CD14-positive monocyte (primary cell): ENCODE results near the gene CD22. TPM values are rescaled to one million over a fixed set of nuclear protein-coding genes. Genes with fewer than 3 reads are reported as not detected.

Experiments used
- DNase-seq, 3 donors: peaks; one replicate each; pipeline ENCODE4 v3.0.0-alpha.2; 2011 to 2022
- H2AFZ ChIP-seq: 2 replicates; pipeline ENCODE4 v1.6.0; 2012; ENCODE audit warnings: mild to moderate bottlenecking, low read depth, low read length, inconsistent platforms; ENCODE audit not compliant: insufficient read depth, poor library complexity, severe bottlenecking
- H3K27ac ChIP-seq, 2 donors: 1 replicate in 1 of 2; 2 replicates in 1 of 2; pipeline ENCODE4 v1.5.1; 2012 to 2013; ENCODE audit warnings: low read length in 2 of 2, control low read depth in 1 of 2, inconsistent platforms in 1 of 2, low read depth in 1 of 2, mild to moderate bottlenecking in 1 of 2
- H3K27me3 ChIP-seq, 2 donors: one replicate each; pipeline versions ENCODE4 v1.6.0 to v1.6.1; 2011 to 2013; ENCODE audit warnings: low read length in 2 of 2; ENCODE audit not compliant: control insufficient read depth in 2 of 2, insufficient read depth in 2 of 2
- H3K36me3 ChIP-seq, 2 donors: replicated peaks in 1 of 2; 1 replicate in 1 of 2; 2 replicates in 1 of 2; pipeline versions ENCODE4 v1.5.1 to v1.6.1; 2012 to 2013; ENCODE audit warnings: low read length in 2 of 2, control low read depth in 1 of 2, inconsistent platforms in 1 of 2, mild to moderate bottlenecking in 1 of 2; ENCODE audit not compliant: insufficient read depth in 2 of 2, control insufficient read depth in 1 of 2
- H3K4me1 ChIP-seq, 2 donors: 1 replicate in 1 of 2; 2 replicates in 1 of 2; pipeline versions ENCODE4 v1.5.1 to v1.6.1; 2012 to 2013; ENCODE audit warnings: low read length in 2 of 2, control low read depth in 1 of 2, inconsistent platforms in 1 of 2, mild to moderate bottlenecking in 1 of 2, moderate library complexity in 1 of 2; ENCODE audit not compliant: insufficient read depth in 2 of 2, control insufficient read depth in 1 of 2
- H3K4me2 ChIP-seq: replicated peaks from 2 replicates; pipeline ENCODE3; 2012; ENCODE audit warnings: low read length, moderate library complexity, mild to moderate bottlenecking; ENCODE audit not compliant: poor library complexity, severe bottlenecking; ENCODE audit errors: extremely low read depth
- H3K4me3 ChIP-seq, 3 experiments: fragments of 200-600 bp in 1 of 3; sonication (generic) in 1 of 3; replicated peaks in 1 of 3; 1 replicate in 2 of 3; 2 replicates in 1 of 3; pipeline ENCODE4 v1.5.1; 2011 to 2013; ENCODE audit warnings: low read length in 3 of 3, mild to moderate bottlenecking in 3 of 3, control low read depth in 2 of 3, low read depth in 2 of 3, inconsistent platforms in 1 of 3, moderate library complexity in 1 of 3
- H3K79me2 ChIP-seq: 2 replicates; pipeline ENCODE4 v1.6.0; 2012; ENCODE audit warnings: mild to moderate bottlenecking, control low read depth, inconsistent platforms, low read length, moderate library complexity; ENCODE audit not compliant: insufficient read depth
- H3K9ac ChIP-seq: 2 replicates; pipeline ENCODE4 v1.6.0; 2017; ENCODE audit warnings: low read length, mild to moderate bottlenecking; ENCODE audit not compliant: insufficient read depth, poor library complexity, severe bottlenecking
- H3K9me3 ChIP-seq, 2 donors: replicated peaks in 1 of 2; 1 replicate in 1 of 2; 2 replicates in 1 of 2; pipeline versions ENCODE4 v1.5.1 to v1.6.1; 2012 to 2013; ENCODE audit warnings: low read length in 2 of 2, control low read depth in 1 of 2; ENCODE audit not compliant: control insufficient read depth in 1 of 2, insufficient read depth in 1 of 2
- H4K20me1 ChIP-seq: 2 replicates; pipeline ENCODE4 v1.6.0; 2012; ENCODE audit warnings: mild to moderate bottlenecking, low read length, control low read depth, moderate library complexity; ENCODE audit not compliant: insufficient read depth
- H3K27ac Mint-ChIP-seq, 7 donors: one replicate each; pipeline ENCODE4 v1.8.0; 2020; ENCODE audit warnings: mild to moderate bottlenecking in 7 of 7, mixed read lengths in 7 of 7, moderate library complexity in 6 of 7, inconsistent platforms in 2 of 7
- H3K27me3 Mint-ChIP-seq, 3 donors: one replicate each; pipeline ENCODE4 v1.8.0; 2021 to 2022; ENCODE audit warnings: low read depth in 3 of 3, mild to moderate bottlenecking in 3 of 3, mixed read lengths in 3 of 3, moderate library complexity in 3 of 3, inconsistent platforms in 1 of 3
- H3K36me3 Mint-ChIP-seq, 2 donors: one replicate each; pipeline ENCODE4 v1.8.0; 2020; ENCODE audit warnings: mixed read lengths in 2 of 2, inconsistent platforms in 1 of 2, mild to moderate bottlenecking in 1 of 2
- H3K4me1 Mint-ChIP-seq: one replicate; pipeline ENCODE4 v1.8.0; 2020; ENCODE audit warnings: mild to moderate bottlenecking, mixed read lengths
- H3K4me3 Mint-ChIP-seq, 2 donors: one replicate each; pipeline ENCODE4 v1.8.0; 2020; ENCODE audit warnings: mild to moderate bottlenecking in 2 of 2, mixed read lengths in 2 of 2, moderate library complexity in 1 of 2
- H3K9me3 Mint-ChIP-seq, 7 donors: one replicate each; pipeline ENCODE4 v1.8.0; 2020 to 2022; ENCODE audit warnings: mixed read lengths in 7 of 7, mild to moderate bottlenecking in 6 of 7, moderate library complexity in 6 of 7, inconsistent platforms in 2 of 7
- WGBS: methylation state at CpG from one replicate; pipeline ENCODE4 v1.1.5; 2013; ENCODE audit warnings: missing lambda C conversion rate; ENCODE audit not compliant: insufficient coverage; 5-methylcytosine and 5-hydroxymethylcytosine counted together
- intact Hi-C, 2 donors: fragments of 100-400 bp; cut with micrococcal nuclease; formaldehyde crosslinking; loops; one replicate each; pipeline versions ENCODE4 v1.15.0 to v1.15.1; 2023
- polyA plus RNA-seq, 3 donors: library from polyadenylated mRNA; depleted of rRNA in 1 of 3; unstranded in 2 of 3; stranded (reverse) in 1 of 3; fragments of 300-500 nt in 2 of 3; fragments of >200 nt in 1 of 3; fragmentation: Illumina TruSeq in 2 of 3; gene quantifications; 1 replicate in 2 of 3; 2 replicates in 1 of 3; pipeline ENCODE4 v1.2.3, GENCODE V29; 2012 to 2021
- TF ChIP-seq, protein P1 (sequence below): fragments of 200-600 bp; IDR thresholded peaks from one replicate; pipeline ENCODE4 v1.8.0; 2022; ENCODE audit warnings: antibody characterized with exemption, mild to moderate bottlenecking

Gene CD22
- polyA plus RNA-seq, 3 donors, result 0.24 to 4.8 (median 0.88) TPM

DNA sequence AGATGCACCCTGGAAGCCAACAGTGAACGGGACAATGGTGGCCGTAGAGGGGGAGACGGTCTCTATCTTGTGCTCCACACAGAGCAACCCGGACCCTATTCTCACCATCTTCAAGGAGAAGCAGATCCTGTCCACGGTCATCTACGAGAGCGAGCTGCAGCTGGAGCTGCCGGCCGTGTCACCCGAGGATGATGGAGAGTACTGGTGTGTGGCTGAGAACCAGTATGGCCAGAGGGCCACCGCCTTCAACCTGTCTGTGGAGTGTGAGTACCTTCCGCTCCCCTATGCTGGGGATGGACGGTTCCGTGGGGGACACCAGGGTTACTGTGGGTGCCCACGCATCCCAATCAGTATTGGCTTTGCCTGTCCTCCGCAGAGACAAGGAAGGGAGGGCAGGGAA is 26.5 kb upstream of the CD22 start:
- Histone ChIP-seq H3K27me3 (no peaks in the 10 kb centered on the region), H3K9me3 (no peaks in the 10 kb centered on the region), H4K20me1 (no peaks in the 10 kb centered on the region), H3K4me1 (peaks cover 18 to 21% of the 10 kb centered on the region in 2 donors), H3K36me3 (no peaks in the 10 kb centered on the region), H3K4me3 (no peak overlapping the region), H2AFZ (no peak overlapping the region), H3K79me2 (no peaks in the 10 kb centered on the region), H3K9ac (no peak overlapping the region), H3K27ac (no peak overlapping the region), H3K4me2 (no peak overlapping the region)
- WGBS, result 89% methylated on average over 13 of the region's 16 CpGs
- H3K36me3 Mint-ChIP-seq, result no peaks in the 10 kb centered on the region
- peaks cover 29% of the 10 kb centered on the region for H3K4me1 Mint-ChIP-seq
- no peak overlapping the region for H3K27ac Mint-ChIP-seq
- H3K9me3 Mint-ChIP-seq, result peaks cover 0 to 2% (median 0%) of the 10 kb centered on the region in 7 donors
- no peak for DNase-seq
- H3K4me3 Mint-ChIP-seq, result no peak overlapping the region
- intact Hi-C loops, result loop anchor here in 1 of 2 donors (10.0 kb wide), 1 partner anchor 52 kb away; the partner anchor contains the start of gene FFAR3
- TF ChIP-seq, protein P1, sequence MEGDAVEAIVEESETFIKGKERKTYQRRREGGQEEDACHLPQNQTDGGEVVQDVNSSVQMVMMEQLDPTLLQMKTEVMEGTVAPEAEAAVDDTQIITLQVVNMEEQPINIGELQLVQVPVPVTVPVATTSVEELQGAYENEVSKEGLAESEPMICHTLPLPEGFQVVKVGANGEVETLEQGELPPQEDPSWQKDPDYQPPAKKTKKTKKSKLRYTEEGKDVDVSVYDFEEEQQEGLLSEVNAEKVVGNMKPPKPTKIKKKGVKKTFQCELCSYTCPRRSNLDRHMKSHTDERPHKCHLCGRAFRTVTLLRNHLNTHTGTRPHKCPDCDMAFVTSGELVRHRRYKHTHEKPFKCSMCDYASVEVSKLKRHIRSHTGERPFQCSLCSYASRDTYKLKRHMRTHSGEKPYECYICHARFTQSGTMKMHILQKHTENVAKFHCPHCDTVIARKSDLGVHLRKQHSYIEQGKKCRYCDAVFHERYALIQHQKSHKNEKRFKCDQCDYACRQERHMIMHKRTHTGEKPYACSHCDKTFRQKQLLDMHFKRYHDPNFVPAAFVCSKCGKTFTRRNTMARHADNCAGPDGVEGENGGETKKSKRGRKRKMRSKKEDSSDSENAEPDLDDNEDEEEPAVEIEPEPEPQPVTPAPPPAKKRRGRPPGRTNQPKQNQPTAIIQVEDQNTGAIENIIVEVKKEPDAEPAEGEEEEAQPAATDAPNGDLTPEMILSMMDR, result no peak
- peaks cover 0 to 4% (median 0%) of the 10 kb centered on the region in 3 donors for H3K27me3 Mint-ChIP-seq

DNA sequence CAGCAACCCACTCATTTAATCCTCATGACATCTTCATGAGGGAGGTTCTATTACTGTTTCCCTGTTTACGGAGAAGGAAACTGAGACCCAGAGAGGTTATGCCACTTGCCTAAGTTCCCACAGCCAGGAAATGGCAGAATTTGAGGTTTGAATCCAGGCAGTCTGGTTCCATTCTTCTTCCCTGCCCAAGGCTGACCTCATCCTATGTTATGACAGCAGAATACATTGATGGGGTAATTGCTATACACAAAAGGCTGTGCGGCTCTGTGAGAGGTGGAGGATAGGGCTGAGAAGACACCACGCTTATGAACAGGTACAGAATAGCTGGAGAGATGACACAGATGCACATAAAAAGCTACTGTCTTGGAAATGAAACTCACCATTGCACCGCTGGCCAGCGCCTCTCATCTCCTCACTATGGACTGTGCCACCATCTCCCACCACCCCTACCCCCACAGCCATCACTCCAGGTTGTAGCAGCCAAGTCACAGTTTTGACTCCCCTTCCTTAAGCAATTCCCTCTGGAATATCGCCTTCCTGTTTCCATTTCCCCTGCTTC is 25.6 kb upstream of the CD22 start:
- no peak overlapping the region for H3K27ac ChIP-seq
- 93% methylated on average over 3 of the region's 6 CpGs for WGBS
- peaks cover 18 to 21% of the 10 kb centered on the region in 2 donors for H3K4me1 ChIP-seq
- H3K9ac ChIP-seq, result no peak overlapping the region
- TF ChIP-seq, protein P1, result no peak
- no peak overlapping the region for H3K4me3 Mint-ChIP-seq
- no peaks in the 10 kb centered on the region for H3K79me2 ChIP-seq
- H3K9me3 ChIP-seq, result no peaks in the 10 kb centered on the region
- no peak overlapping the region for H2AFZ ChIP-seq
- H4K20me1 ChIP-seq, result no peaks in the 10 kb centered on the region
- H3K4me1 Mint-ChIP-seq, result peaks cover 34% of the 10 kb centered on the region
- DNase-seq, result no peak
- H3K36me3 Mint-ChIP-seq, result peaks cover 0 to 3% of the 10 kb centered on the region in 2 donors
- no peaks in the 10 kb centered on the region for H3K36me3 ChIP-seq
- intact Hi-C loops, result loop anchor here in 1 of 2 donors (10.0 kb wide), 1 partner anchor 51 kb away; the partner anchor contains the start of gene FFAR3
- H3K4me2 ChIP-seq, result no peak overlapping the region
- H3K9me3 Mint-ChIP-seq, result peaks cover 0 to 2% (median 0%) of the 10 kb centered on the region in 7 donors
- H3K27me3 Mint-ChIP-seq, result peaks cover 1 to 4% (median 2%) of the 10 kb centered on the region in 3 donors
- no peak overlapping the region for H3K4me3 ChIP-seq
- no peaks in the 10 kb centered on the region for H3K27me3 ChIP-seq
- peak overlapping the region in 1 of 7 donors; percentile 22 for H3K27ac Mint-ChIP-seq
